HepG2 (cell line): Measurements from ENCODE around the gene CNKSR3. TPM values are rescaled to one million over a fixed set of nuclear protein-coding genes. Genes with fewer than 3 reads are reported as not detected.

ENCODE experiments used
- ARID2 ChIP-seq: sonication (generic); formaldehyde crosslinking; IDR thresholded peaks from 2 replicates; pipeline ENCODE4 v1.8.1; 2022; ENCODE audit warnings: mild to moderate bottlenecking, missing genetic modification reagents, borderline replicate concordance
- FOXK1 ChIP-seq: sonication (generic); formaldehyde crosslinking; IDR thresholded peaks from 2 replicates; pipeline ENCODE4 v1.4.0; 2020; ENCODE audit warnings: low read depth, missing genetic modification reagents, borderline replicate concordance
- GMEB2 ChIP-seq: IDR thresholded peaks from 2 replicates; pipeline ENCODE4 v1.6.1; 2016; ENCODE audit warnings: missing biosample characterization, missing genetic modification reagents, low read depth
- HDAC6 ChIP-seq: fragments of 200-600 bp; sonication (generic); IDR thresholded peaks from 2 replicates; pipeline ENCODE4 v1.7.0; 2017; ENCODE audit warnings: mild to moderate bottlenecking, antibody characterized with exemption, low read length, low read depth
- KDM1A ChIP-seq: IDR thresholded peaks from 2 replicates; pipeline ENCODE4 v1.6.1; 2016; ENCODE audit warnings: missing compliant biosample characterization
- KMT2B ChIP-seq: IDR thresholded peaks from 2 replicates; pipeline ENCODE4 v1.6.1; 2016; ENCODE audit warnings: missing genetic modification reagents, missing compliant biosample characterization
- MED1 ChIP-seq: sonication (generic); formaldehyde crosslinking; IDR thresholded peaks from 2 replicates; pipeline ENCODE4 v1.4.0; 2020; ENCODE audit warnings: missing genetic modification reagents
- MXD4 ChIP-seq: IDR thresholded peaks from 2 replicates; pipeline ENCODE4 v1.6.1; 2016; ENCODE audit warnings: mild to moderate bottlenecking, missing biosample characterization, missing genetic modification reagents
- NONO ChIP-seq, 2 experiments: fragments of 450-650 bp in 1 of 2; sonication (generic) in 1 of 2; formaldehyde crosslinking in 1 of 2; IDR thresholded peaks in 1 of 2; conservative IDR thresholded peaks in 1 of 2; 2 replicates each; pipeline versions ENCODE4 v1.6.1 to v1.8.0; 2017 to 2022; ENCODE audit warnings: mild to moderate bottlenecking in 1 of 2, missing genetic modification reagents in 1 of 2, moderate library complexity in 1 of 2
- PHF8 ChIP-seq: sonication (generic); formaldehyde crosslinking; IDR thresholded peaks from 2 replicates; pipeline ENCODE4 v1.5.0; 2020; ENCODE audit warnings: missing genetic modification reagents
- RBM39 ChIP-seq: fragments of 200-400 bp; formaldehyde crosslinking; IDR thresholded peaks from one replicate; pipeline ENCODE4 v1.6.1; 2018; ENCODE audit warnings: antibody characterized with exemption, mild to moderate bottlenecking, low read depth, low read length; ENCODE audit not compliant: poor library complexity, severe bottlenecking
- RFX1 ChIP-seq: fragments of 450-650 bp; IDR thresholded peaks from 2 replicates; pipeline ENCODE4 v1.6.1; 2017
- SMC3 ChIP-seq: IDR thresholded peaks from 2 replicates; pipeline ENCODE4 v1.6.1; 2011; ENCODE audit warnings: low read length, improper control_type of control experiment
- ZBTB46 ChIP-seq: sonication (generic); formaldehyde crosslinking; IDR thresholded peaks from 2 replicates; pipeline ENCODE4 v1.4.0; 2020; ENCODE audit warnings: mild to moderate bottlenecking, missing genetic modification reagents, borderline replicate concordance
- ZFAT ChIP-seq: sonication (generic); formaldehyde crosslinking; conservative IDR thresholded peaks from 2 replicates; pipeline ENCODE4 v1.8.1; 2023; ENCODE audit warnings: missing genetic modification reagents, inconsistent platforms
- ZIK1 ChIP-seq: sonication (generic); formaldehyde crosslinking; IDR thresholded peaks from 2 replicates; pipeline ENCODE4 v1.5.0; 2020; ENCODE audit warnings: mild to moderate bottlenecking, low read depth, missing genetic modification reagents, borderline replicate concordance
- ZNF263 ChIP-seq: sonication (generic); formaldehyde crosslinking; IDR thresholded peaks from 2 replicates; pipeline ENCODE4 v1.4.0; 2020; ENCODE audit warnings: missing genetic modification reagents
- ZNF275 ChIP-seq: sonication (generic); formaldehyde crosslinking; IDR thresholded peaks from 2 replicates; pipeline ENCODE4 v1.8.0; 2022; ENCODE audit warnings: missing genetic modification reagents, mild to moderate bottlenecking, inconsistent platforms, borderline replicate concordance
- ZNF550 ChIP-seq: sonication (generic); formaldehyde crosslinking; IDR thresholded peaks from 2 replicates; pipeline ENCODE4 v1.4.0; 2020; ENCODE audit warnings: mild to moderate bottlenecking, missing genetic modification reagents, borderline replicate concordance
- ZNF563 ChIP-seq: sonication (generic); formaldehyde crosslinking; IDR thresholded peaks from 2 replicates; pipeline ENCODE4 v1.8.0; 2022; ENCODE audit warnings: mild to moderate bottlenecking, moderate library complexity, missing genetic modification reagents
- ZNF777 ChIP-seq: sonication (generic); formaldehyde crosslinking; IDR thresholded peaks from 2 replicates; pipeline ENCODE4 v1.4.0; 2020; ENCODE audit warnings: missing genetic modification reagents
- ZNF781 ChIP-seq: sonication (generic); formaldehyde crosslinking; IDR thresholded peaks from 2 replicates; pipeline ENCODE4 v1.5.1; 2020; ENCODE audit warnings: borderline replicate concordance, mild to moderate bottlenecking, missing genetic modification reagents; ENCODE audit errors: not compliant biosample characterization
- ZNF883 ChIP-seq: sonication (generic); formaldehyde crosslinking; IDR thresholded peaks from 2 replicates; pipeline ENCODE4 v1.5.1; 2020; ENCODE audit warnings: mild to moderate bottlenecking, missing genetic modification reagents; ENCODE audit errors: not compliant biosample characterization
- polyA plus RNA-seq, 8 experiments: library from polyadenylated mRNA; depleted of rRNA in 3 of 8; stranded (reverse) in 7 of 8; unstranded in 1 of 8; fragments of >200 nt; fragmentation: Illumina TruSeq in 4 of 8; extraction: Trizol in 4 of 8; gene quantifications; 2 replicates each; pipeline versions ENCODE4 v1.2.1 to v1.2.3, GENCODE V29; 2011 to 2016; ENCODE audit warnings: low read depth in 4 of 8, missing spikeins in 1 of 8, mixed read lengths in 1 of 8; ENCODE audit not compliant: insufficient read depth in 1 of 8
- total RNA-seq, 5 experiments: library from RNA; depleted of rRNA; stranded (reverse); fragments of >200 nt; fragmentation: Illumina TruSeq; extraction: Trizol; gene quantifications; 2 replicates each; pipeline ENCODE4 v1.2.3, GENCODE V29; 2016; ENCODE audit warnings: low read depth in 1 of 5
- TF ChIP-seq, protein P1 (sequence below): sonication (generic); formaldehyde crosslinking; IDR thresholded peaks from 2 replicates; pipeline ENCODE4 v1.4.0; 2020; ENCODE audit warnings: missing genetic modification reagents

The CNKSR3 gene
- total and polyA plus RNA-seq, 2 of the 13 experiments (the other 11 are each of a cell fraction or from before 2014, with no cell fraction given), result 9.2 to 38.6 TPM

- TF ChIP-seq, protein P1, sequence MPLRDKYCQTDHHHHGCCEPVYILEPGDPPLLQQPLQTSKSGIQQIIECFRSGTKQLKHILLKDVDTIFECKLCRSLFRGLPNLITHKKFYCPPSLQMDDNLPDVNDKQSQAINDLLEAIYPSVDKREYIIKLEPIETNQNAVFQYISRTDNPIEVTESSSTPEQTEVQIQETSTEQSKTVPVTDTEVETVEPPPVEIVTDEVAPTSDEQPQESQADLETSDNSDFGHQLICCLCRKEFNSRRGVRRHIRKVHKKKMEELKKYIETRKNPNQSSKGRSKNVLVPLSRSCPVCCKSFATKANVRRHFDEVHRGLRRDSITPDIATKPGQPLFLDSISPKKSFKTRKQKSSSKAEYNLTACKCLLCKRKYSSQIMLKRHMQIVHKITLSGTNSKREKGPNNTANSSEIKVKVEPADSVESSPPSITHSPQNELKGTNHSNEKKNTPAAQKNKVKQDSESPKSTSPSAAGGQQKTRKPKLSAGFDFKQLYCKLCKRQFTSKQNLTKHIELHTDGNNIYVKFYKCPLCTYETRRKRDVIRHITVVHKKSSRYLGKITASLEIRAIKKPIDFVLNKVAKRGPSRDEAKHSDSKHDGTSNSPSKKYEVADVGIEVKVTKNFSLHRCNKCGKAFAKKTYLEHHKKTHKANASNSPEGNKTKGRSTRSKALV (CRISPR knock-in tag), result peak; percentile 80
- TF ChIP-seq PHF8 (no peak; the same call in 1 of the 2 replicates), KDM1A (no peak), ZNF550 (CRISPR knock-in tag) (peak; percentile 20; the same call in 1 of the 2 replicates), KMT2B (CRISPR knock-in tag) (no peak), HDAC6 (no peak), ZIK1 (CRISPR knock-in tag) (no peak; the same call in 1 of the 2 replicates), RFX1 (no peak), FOXK1 (CRISPR knock-in tag) (no peak), GMEB2 (no peak), RBM39 (peak; percentile 84), ZNF563 (CRISPR knock-in tag) (peak; percentile 63; the same call in 1 of the 2 replicates), MED1 (CRISPR knock-in tag) (peak; percentile 27; the same call in 1 of the 2 replicates), NONO (IDR thresholded peaks at IDR 0.05) (no peak), NONO (CRISPR knock-in tag; conservative IDR thresholded peaks at IDR 0.05) (no peak), ZFAT (CRISPR knock-in tag) (no peak), ZNF777 (CRISPR knock-in tag) (peak; percentile 22; the same call in 1 of the 2 replicates), ARID2 (no peak), ZBTB46 (no peak), MXD4 (CRISPR knock-in tag) (no peak), SMC3 (no peak), ZNF883 (no peak), ZNF263 (CRISPR knock-in tag) (peak; percentile 67), ZNF275 (CRISPR knock-in tag) (no peak), ZNF781 (CRISPR knock-in tag) (no peak)
Measured at GRCh38 chr6:154509421-154510143, 903 bp downstream of the CNKSR3 start (continued).
